Liver (tissue), 2 donors: Measurements from ENCODE around the gene TMEM47.

Experiments
- JUND ChIP-seq, 2 donors: IDR thresholded peaks; 2 replicates each; pipeline ENCODE4 v1.6.1; 2016; ENCODE audit warnings: antibody characterized with exemption in 2 of 2
- TF ChIP-seq, protein P1 (sequence below): IDR thresholded peaks from 2 replicates; pipeline ENCODE4 v1.6.1; 2016; ENCODE audit warnings: antibody characterized with exemption
- donor health status: healthy.

DNA sequence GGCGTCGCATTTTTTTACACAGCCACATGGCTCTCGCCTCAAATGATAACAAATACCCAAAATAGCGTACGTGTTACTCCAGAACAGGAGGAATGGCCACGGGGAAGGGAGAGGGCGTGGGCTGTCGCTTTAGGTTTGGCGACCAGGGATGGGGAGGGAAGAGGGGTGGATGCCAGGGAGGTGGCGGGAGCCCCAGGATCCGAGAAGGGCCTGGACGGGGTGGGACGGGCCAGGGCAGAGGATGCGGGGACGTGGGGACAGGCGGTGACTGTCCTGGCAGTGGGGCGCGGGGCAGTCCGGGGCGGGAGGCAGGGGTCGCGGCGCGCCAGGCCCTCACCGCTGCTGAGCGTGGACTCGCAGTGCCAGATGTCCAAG is 631 bp downstream of the TMEM47 start:
- TF ChIP-seq JUND (IDR thresholded peaks at IDR 0.05): no peak
- TF ChIP-seq, protein P1, sequence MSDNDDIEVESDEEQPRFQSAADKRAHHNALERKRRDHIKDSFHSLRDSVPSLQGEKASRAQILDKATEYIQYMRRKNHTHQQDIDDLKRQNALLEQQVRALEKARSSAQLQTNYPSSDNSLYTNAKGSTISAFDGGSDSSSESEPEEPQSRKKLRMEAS: no peak
